ENCODE measurements around the gene ZNF462.

The ZNF462 gene

DNA sequence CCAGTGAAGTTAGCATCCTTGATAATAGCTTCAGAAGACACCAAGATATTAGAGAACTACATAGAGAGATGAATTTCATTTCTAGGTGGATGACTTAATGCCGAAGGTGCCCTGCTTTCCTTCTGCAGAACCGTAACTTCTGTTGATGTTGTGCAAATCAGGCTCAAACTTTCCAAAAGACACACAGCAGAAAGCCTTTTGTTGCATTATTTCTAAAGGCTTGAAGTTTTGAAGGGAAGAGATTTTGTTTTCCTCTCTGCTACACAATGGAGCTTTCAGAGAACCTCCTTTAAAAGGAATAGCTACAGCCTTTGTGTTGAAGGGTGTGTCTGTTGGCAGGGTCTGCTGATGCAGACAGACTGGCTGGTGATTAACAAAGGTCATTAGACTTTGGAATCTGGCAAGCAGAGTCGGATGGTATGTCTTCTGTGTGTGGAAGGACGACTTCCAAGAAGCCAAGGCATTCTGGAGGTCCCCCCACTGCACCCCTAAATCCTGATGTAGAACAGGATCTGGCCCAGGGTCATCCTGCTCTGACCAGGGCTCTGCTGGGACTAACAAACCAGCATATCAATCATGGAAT lies 57.8 kb downstream of the ZNF462 start:
- DNase-seq (ENCODE audit: low read depth): no peak
- H3K4me3 ChIP-seq (ENCODE audit: low read depth, low read length): no peak overlapping the region
- no peak for TF ChIP-seq MYC (IDR thresholded peaks at IDR 0.05; ENCODE audit: low read depth, low read length)
- no peak for TF ChIP-seq POLR2A (IDR thresholded peaks at IDR 0.05; ENCODE audit: extremely low read depth, insufficient read length)
- TF ChIP-seq, protein P1, sequence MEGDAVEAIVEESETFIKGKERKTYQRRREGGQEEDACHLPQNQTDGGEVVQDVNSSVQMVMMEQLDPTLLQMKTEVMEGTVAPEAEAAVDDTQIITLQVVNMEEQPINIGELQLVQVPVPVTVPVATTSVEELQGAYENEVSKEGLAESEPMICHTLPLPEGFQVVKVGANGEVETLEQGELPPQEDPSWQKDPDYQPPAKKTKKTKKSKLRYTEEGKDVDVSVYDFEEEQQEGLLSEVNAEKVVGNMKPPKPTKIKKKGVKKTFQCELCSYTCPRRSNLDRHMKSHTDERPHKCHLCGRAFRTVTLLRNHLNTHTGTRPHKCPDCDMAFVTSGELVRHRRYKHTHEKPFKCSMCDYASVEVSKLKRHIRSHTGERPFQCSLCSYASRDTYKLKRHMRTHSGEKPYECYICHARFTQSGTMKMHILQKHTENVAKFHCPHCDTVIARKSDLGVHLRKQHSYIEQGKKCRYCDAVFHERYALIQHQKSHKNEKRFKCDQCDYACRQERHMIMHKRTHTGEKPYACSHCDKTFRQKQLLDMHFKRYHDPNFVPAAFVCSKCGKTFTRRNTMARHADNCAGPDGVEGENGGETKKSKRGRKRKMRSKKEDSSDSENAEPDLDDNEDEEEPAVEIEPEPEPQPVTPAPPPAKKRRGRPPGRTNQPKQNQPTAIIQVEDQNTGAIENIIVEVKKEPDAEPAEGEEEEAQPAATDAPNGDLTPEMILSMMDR (IDR thresholded peaks at IDR 0.05; ENCODE audit: low read depth, low read length): no peak

DNA sequence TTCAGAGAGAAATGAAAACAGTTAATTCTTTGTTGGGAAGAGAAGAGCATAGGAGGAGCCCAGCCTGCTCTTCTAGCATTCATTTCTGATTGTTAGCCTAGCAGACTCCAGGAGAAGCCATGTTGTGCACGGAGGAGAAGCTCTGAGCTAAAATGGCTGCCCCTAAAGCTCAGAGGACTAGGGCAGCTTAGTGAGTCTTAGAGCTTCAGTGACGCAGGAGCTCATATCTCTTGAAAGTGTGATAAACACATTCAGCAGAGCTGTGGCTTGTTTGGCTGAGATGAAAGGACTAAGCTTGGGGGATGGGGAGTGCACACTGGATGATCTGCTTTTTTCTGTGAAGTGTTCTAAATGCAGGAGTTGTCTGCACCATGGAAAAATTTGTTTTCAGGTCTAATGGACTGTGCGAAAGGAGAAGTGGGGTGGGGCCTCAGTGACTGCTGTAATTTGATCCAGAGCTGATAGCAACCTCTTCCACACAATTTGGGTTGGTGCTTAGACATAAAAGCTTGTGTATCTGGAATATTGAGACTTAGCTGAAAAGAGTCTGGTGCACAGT lies 58.5 kb downstream of the ZNF462 start:
- TF ChIP-seq, protein P1 (IDR thresholded peaks at IDR 0.05; ENCODE audit: low read depth, low read length): no peak
- TF ChIP-seq MYC (IDR thresholded peaks at IDR 0.05; ENCODE audit: low read depth, low read length): no peak
- TF ChIP-seq, protein P2, sequence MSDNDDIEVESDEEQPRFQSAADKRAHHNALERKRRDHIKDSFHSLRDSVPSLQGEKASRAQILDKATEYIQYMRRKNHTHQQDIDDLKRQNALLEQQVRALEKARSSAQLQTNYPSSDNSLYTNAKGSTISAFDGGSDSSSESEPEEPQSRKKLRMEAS (IDR thresholded peaks at IDR 0.05; ENCODE audit: low read depth, low read length): no peak
- no peak for TF ChIP-seq POLR2A (IDR thresholded peaks at IDR 0.05; ENCODE audit: extremely low read depth, insufficient read length)
- peak; percentile 2 for DNase-seq (ENCODE audit: low read depth)
- H3K4me3 ChIP-seq (ENCODE audit: low read depth, low read length): no peak overlapping the region

DNA sequence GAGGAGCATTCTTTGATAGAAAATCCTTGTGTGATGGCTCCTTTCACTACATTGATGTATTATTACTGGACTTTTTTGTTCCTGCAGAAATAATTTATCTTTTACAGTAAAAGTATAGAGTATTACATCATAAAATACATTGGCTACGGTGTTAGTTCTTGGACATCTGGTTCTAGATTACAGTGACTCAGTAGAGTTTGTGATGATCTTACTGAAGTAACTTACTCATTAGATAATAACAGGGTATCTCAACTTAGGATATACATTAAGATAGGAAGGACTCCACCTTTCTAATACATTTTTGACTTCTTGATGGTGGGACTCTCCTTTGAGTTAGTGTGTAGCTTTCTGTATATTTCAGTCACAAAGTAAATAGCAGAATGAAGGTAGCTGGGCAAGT lies 59.1 kb downstream of the ZNF462 start:
- DNase-seq (ENCODE audit: low read depth): no peak
- TF ChIP-seq, protein P1 (IDR thresholded peaks at IDR 0.05; ENCODE audit: low read depth, low read length): no peak
- TF ChIP-seq POLR2A (IDR thresholded peaks at IDR 0.05; ENCODE audit: extremely low read depth, insufficient read length) (no peak), MYC (IDR thresholded peaks at IDR 0.05; ENCODE audit: low read depth, low read length) (no peak)
- TF ChIP-seq, protein P2 (IDR thresholded peaks at IDR 0.05; ENCODE audit: low read depth, low read length): no peak
- no peak overlapping the region for H3K4me3 ChIP-seq (ENCODE audit: low read depth, low read length)

DNA sequence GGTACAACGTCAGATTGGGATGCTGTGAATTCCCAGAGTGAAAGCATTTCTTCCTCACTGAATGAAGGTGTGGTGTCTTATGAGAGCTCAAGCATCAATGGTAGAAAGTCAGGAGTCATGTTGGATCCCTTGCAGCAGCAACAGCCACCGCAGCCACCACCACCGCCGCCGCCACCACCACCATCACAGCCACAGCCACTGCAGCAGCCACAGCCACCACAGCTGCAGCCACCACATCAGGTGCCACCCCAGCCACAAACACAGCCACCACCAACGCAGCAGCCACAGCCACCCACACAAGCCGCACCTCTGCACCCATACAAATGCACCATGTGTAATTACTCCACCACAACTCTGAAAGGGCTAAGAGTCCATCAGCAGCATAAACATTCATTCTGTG lies 62.4 kb downstream of the ZNF462 start:
- DNase-seq (ENCODE audit: low read depth): no peak
- no peak overlapping the region for H3K4me3 ChIP-seq (ENCODE audit: low read depth, low read length)
- TF ChIP-seq, protein P2 (IDR thresholded peaks at IDR 0.05; ENCODE audit: low read depth, low read length): no peak

DNA sequence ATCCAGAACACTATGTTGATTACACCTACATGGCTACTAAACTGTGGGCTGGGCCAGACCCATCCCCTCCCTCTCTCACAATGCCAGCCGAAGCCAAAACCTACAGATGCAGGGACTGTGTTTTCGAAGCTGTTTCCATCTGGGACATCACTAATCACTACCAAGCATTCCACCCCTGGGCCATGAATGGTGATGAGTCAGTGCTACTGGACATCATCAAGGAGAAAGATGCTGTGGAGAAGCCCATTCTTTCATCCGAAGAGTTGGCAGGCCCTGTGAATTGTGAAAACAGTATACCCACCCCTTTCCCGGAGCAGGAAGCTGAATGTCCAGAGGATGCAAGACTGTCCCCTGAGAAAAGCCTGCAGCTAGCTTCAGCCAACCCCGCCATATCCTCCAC lies 65.0 kb downstream of the ZNF462 start:
- H3K4me3 ChIP-seq (ENCODE audit: low read depth, low read length): no peak overlapping the region
- no peak for DNase-seq (ENCODE audit: low read depth)
- TF ChIP-seq POLR2A (IDR thresholded peaks at IDR 0.05; ENCODE audit: extremely low read depth, insufficient read length) (no peak), MYC (IDR thresholded peaks at IDR 0.05; ENCODE audit: low read depth, low read length) (no peak)
- TF ChIP-seq, protein P2 (IDR thresholded peaks at IDR 0.05; ENCODE audit: low read depth, low read length): no peak
- TF ChIP-seq, protein P1 (IDR thresholded peaks at IDR 0.05; ENCODE audit: low read depth, low read length): no peak

DNA sequence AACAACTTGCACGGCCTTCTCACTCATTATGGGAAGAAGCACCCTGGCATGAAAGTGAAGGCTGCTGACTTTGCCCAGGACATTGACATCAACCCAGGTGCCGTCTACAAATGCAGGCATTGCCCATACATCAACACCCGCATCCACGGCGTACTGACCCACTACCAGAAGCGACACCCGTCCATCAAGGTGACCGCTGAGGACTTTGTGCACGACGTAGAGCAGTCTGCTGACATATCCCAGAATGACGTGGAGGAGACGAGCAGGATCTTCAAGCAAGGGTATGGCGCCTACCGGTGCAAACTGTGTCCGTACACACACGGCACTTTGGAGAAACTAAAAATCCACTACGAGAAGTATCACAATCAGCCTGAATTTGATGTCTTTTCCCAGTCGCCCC lies 65.4 kb downstream of the ZNF462 start:
- no peak overlapping the region for H3K4me3 ChIP-seq (ENCODE audit: low read depth, low read length)
- no peak for DNase-seq (ENCODE audit: low read depth)
- TF ChIP-seq, protein P2 (IDR thresholded peaks at IDR 0.05; ENCODE audit: low read depth, low read length): no peak
- TF ChIP-seq, protein P1 (IDR thresholded peaks at IDR 0.05; ENCODE audit: low read depth, low read length): no peak
- TF ChIP-seq POLR2A (IDR thresholded peaks at IDR 0.05; ENCODE audit: extremely low read depth, insufficient read length): no peak
- TF ChIP-seq MYC (IDR thresholded peaks at IDR 0.05; ENCODE audit: low read depth, low read length): no peak

Measured in NB4 (cell line).